ENCODE measurements around the gene ANO10.

ANO10 gene

DNA sequence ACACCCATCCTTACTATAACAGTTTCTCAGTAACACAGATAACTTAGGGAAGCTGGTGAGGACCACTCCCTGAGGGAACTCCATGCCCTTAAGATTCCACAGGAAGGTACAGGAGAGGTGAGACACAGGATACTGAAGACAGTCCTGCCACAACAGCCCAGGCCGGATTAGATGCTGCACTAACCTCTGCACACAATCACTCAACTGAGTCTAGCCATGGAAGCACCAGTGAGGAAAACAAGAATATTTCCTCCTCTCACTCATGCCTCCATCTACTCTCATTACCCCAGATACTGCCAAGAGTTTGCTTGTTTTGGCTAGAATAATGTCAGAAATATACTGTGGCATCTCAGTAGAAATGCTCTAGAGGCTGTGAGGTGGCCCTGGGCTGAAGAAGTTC, 3.7 kb downstream of the ANO10 start:
- ChIA-PET POLR2A (no interaction called here), CTCF (no interaction called here)
- H3K36me3 ChIP-seq (ENCODE audit: control insufficient read depth in 2 of 2, insufficient read depth in 1 of 2, low read length in 2 of 2), result no peaks in the 10 kb centered on the region
- no peak for TF ChIP-seq ZNF266 (tag by site-specific recombination; IDR thresholded peaks at IDR 0.05; ENCODE audit: low read depth)
- TF ChIP-seq ZBTB20 (tag by site-specific recombination; IDR thresholded peaks at IDR 0.05), result no peak
- TF ChIP-seq ZNF433 (tag by site-specific recombination; IDR thresholded peaks at IDR 0.05; ENCODE audit: low read depth), result no peak
- no peak for TF ChIP-seq KLF16 (tag by site-specific recombination; IDR thresholded peaks at IDR 0.05)
- no peak for TF ChIP-seq ZNF292 (tag by site-specific recombination; IDR thresholded peaks at IDR 0.05; ENCODE audit: borderline replicate concordance, low read depth)
- TF ChIP-seq RBAK (tag by site-specific recombination; IDR thresholded peaks at IDR 0.05), result no peak
- no peak for TF ChIP-seq ZNF146 (tag by site-specific recombination; IDR thresholded peaks at IDR 0.05)
- no peak for TF ChIP-seq ZNF423 (tag by site-specific recombination; IDR thresholded peaks at IDR 0.05)
- TF ChIP-seq ZNF76 (tag by site-specific recombination; IDR thresholded peaks at IDR 0.05; ENCODE audit: borderline replicate concordance, low read depth), result no peak
- no peak for TF ChIP-seq MYNN (tag by site-specific recombination; IDR thresholded peaks at IDR 0.05; ENCODE audit: borderline replicate concordance)
- TF ChIP-seq IKZF3 (tag by site-specific recombination; IDR thresholded peaks at IDR 0.05), result no peak
- TF ChIP-seq ZBTB10 (tag by site-specific recombination; IDR thresholded peaks at IDR 0.05), result no peak
- TF ChIP-seq ZNF114 (tag by site-specific recombination; IDR thresholded peaks at IDR 0.05), result no peak
- TF ChIP-seq KLF7 (tag by site-specific recombination; IDR thresholded peaks at IDR 0.05; ENCODE audit: borderline replicate concordance), result no peak
- no peak for TF ChIP-seq ZNF155 (tag by site-specific recombination; IDR thresholded peaks at IDR 0.05)
- no peak for TF ChIP-seq ZNF354C (tag by site-specific recombination; IDR thresholded peaks at IDR 0.05; ENCODE audit: borderline replicate concordance, low read depth)
- no peak for TF ChIP-seq ZNF830 (tag by site-specific recombination; IDR thresholded peaks at IDR 0.05; ENCODE audit: low read depth)
- no peak for TF ChIP-seq HOXC10 (CRISPR knock-in tag; IDR thresholded peaks at IDR 0.05)
- TF ChIP-seq ZBTB26 (tag by site-specific recombination; optimal IDR thresholded peaks at IDR 0.05), result no peak
- no peak for TF ChIP-seq BCL11A (tag by site-specific recombination; IDR thresholded peaks at IDR 0.05; ENCODE audit: low read depth)
- no peaks in the 10 kb centered on the region for H3K9me3 ChIP-seq (ENCODE audit: control insufficient read depth, insufficient read depth, low read depth, low read length)
- no peak overlapping the region for H3K27ac ChIP-seq (ENCODE audit: extremely low read depth, low read depth, low read length)
- no peak overlapping the region for H3K4me3 ChIP-seq (ENCODE audit: low read depth, low read length)
- H3K4me1 ChIP-seq (ENCODE audit: control insufficient read depth, insufficient read depth, low read length), result no peaks in the 10 kb centered on the region

DNA sequence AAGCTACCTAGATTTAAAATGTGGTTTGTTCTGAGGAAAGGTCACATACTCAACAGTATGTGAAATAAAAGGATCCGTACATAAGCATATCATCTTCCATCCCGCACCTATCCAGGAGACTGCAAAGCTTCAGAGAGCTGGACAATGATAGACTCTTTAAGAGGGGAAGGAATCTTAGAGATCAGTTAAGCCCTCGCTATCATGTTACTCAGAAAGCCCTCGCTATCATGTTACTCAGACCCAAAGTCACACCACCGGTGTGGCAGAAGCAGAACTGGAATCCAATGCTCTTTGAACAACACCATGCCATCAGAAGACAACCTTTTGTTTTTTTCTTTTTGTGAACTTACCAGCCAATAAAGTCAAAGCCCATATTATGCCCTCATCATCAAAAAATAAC, 5.8 kb downstream of the ANO10 start:
- H3K4me1 ChIP-seq (ENCODE audit: control insufficient read depth, insufficient read depth, low read length), result no peaks in the 10 kb centered on the region
- ChIA-PET POLR2A (no interaction called here), CTCF (interaction anchor here (0.5 kb wide), 1 partner anchor 545 kb away, joined by 3 read pairs; no protein-coding TSS in a partner anchor)
- H3K4me3 ChIP-seq (ENCODE audit: low read depth, low read length), result no peak overlapping the region
- H3K27ac ChIP-seq (ENCODE audit: extremely low read depth, low read depth, low read length), result no peak overlapping the region
- no peaks in the 10 kb centered on the region for H3K36me3 ChIP-seq (ENCODE audit: control insufficient read depth in 2 of 2, insufficient read depth in 1 of 2, low read length in 2 of 2)
- no peaks in the 10 kb centered on the region for H3K9me3 ChIP-seq (ENCODE audit: control insufficient read depth, insufficient read depth, low read depth, low read length)
- TF ChIP-seq ZNF19 (tag by site-specific recombination; IDR thresholded peaks at IDR 0.05; ENCODE audit: low read depth) (no peak), ZNF777 (tag by site-specific recombination; IDR thresholded peaks at IDR 0.05; ENCODE audit: borderline replicate concordance) (no peak), TSHZ1 (tag by site-specific recombination; IDR thresholded peaks at IDR 0.05; ENCODE audit: borderline replicate concordance) (no peak), ZNF24 (tag by site-specific recombination; IDR thresholded peaks at IDR 0.05) (no peak), ZNF121 (tag by site-specific recombination; IDR thresholded peaks at IDR 0.05) (no peak), PATZ1 (tag by site-specific recombination; IDR thresholded peaks at IDR 0.05) (no peak)
